ENCODE results near the gene CCHCR1. TPM values are rescaled to one million over a fixed set of nuclear protein-coding genes. Genes with fewer than 3 reads are reported as not detected.
"Not testable (repeated sequence)": the region's sequence is repeated elsewhere in the genome, so short reads cannot be mapped to it uniquely, and the experiment has no call there.

CCHCR1 gene
- total RNA-seq, 1 experiment from 2014 or later: 43.2 TPM

DNA sequence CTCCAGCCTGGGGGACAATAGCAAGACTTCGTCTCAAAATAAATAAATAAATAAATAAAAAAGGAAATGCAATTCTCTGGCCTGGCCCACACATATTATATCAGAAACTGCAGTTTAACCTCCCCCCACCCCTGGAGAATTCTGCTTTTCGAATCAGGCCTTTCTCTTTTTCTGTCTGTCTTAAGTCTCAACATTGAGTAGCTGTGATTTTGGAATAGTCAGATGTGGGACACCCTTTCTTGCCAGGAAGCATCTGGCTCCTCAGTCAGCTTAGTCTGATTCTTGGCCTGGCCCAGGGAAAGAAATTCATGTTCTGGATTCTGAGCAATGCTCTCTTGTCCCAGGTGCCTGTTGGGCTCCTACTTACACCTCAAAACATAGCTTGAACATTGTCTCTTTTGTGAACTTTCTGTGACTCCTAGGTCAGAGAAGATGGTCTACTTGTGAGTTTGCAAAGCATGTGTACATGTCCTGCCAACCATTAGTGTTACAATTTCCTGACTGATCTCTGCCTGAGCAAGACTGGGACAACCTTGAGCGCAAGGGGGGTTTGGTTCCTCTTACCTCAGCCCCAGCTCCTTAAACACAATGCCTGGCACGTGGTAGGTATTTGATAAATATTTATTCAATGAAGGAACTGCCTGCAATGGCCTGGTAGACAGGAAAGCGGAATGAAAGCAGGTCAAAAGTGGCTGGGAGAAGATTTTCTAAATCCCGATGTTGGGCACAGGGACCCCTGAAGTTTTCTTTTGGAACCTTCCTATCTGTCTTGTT is 36.6 kb upstream of the CCHCR1 start:
- Histone ChIP-seq H3K4me1 (no peaks in the 10 kb centered on the region), H3K4me3 (ENCODE audit: low read depth, low read length) (no peak overlapping the region), H3K27me3 (replicated peaks; ENCODE audit: control insufficient read depth, insufficient read depth, low read length) (no peaks in the 10 kb centered on the region), H3K9me3 (no peaks in the 10 kb centered on the region), H3K36me3 (ENCODE audit: control insufficient read depth, insufficient read depth, low read length) (no peaks in the 10 kb centered on the region)
- no peaks in the 10 kb centered on the region for H3K4me1 Mint-ChIP-seq (ENCODE audit: low read depth, unreplicated experiment)
- DNase-seq: no peak
- H3K4me3 Mint-ChIP-seq (ENCODE audit: unreplicated experiment): no peak overlapping the region
- intact Hi-C loops (cut with micrococcal nuclease; ENCODE audit: unreplicated experiment): no loop called here
- no peaks in the 10 kb centered on the region for H3K27me3 Mint-ChIP-seq (ENCODE audit: insufficient read depth, unreplicated experiment)
- ChIA-PET CTCF (interaction anchor here (1.0 kb wide), 1 partner anchor 36 kb away, joined by 3 read pairs; the partner anchor contains the start of gene TCF19), POLR2A (no interaction called here)
- H3K9me3 Mint-ChIP-seq (ENCODE audit: unreplicated experiment): no peaks in the 10 kb centered on the region
- no peak overlapping the region for H3K27ac Mint-ChIP-seq (ENCODE audit: unreplicated experiment)
- BruUV-seq (replicated peaks): no TSS peak
- no peaks in the 10 kb centered on the region for H3K36me3 Mint-ChIP-seq (ENCODE audit: insufficient read depth, unreplicated experiment)
- TF ChIP-seq, protein P1, sequence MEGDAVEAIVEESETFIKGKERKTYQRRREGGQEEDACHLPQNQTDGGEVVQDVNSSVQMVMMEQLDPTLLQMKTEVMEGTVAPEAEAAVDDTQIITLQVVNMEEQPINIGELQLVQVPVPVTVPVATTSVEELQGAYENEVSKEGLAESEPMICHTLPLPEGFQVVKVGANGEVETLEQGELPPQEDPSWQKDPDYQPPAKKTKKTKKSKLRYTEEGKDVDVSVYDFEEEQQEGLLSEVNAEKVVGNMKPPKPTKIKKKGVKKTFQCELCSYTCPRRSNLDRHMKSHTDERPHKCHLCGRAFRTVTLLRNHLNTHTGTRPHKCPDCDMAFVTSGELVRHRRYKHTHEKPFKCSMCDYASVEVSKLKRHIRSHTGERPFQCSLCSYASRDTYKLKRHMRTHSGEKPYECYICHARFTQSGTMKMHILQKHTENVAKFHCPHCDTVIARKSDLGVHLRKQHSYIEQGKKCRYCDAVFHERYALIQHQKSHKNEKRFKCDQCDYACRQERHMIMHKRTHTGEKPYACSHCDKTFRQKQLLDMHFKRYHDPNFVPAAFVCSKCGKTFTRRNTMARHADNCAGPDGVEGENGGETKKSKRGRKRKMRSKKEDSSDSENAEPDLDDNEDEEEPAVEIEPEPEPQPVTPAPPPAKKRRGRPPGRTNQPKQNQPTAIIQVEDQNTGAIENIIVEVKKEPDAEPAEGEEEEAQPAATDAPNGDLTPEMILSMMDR (IDR thresholded peaks at IDR 0.05; ENCODE audit: insufficient read depth in 1 of 2, low read depth in 1 of 2, low read length in 1 of 2, severe bottlenecking in 1 of 2, unreplicated experiment in 1 of 2): no peak

DNA sequence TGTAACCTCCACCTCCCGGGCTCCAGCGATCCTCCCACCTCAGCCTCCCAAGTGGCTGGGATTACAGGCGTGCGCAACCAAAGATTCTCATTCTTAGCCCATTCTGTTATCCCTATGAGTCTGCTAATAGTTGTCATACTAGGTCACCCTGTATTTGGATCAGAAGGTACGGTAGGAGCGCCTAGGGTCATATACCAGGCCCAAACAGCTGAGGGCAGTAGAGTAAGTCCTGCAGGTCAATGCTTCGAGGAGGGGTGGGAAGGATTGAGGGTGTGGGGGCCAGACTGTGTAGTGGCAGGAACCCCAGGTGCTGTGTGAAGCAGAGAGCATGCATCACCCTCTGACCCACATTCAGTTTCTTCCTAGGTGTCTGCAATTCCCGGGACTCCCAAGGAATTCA is 35.6 kb upstream of the CCHCR1 start:
- H3K9me3 ChIP-seq: no peaks in the 10 kb centered on the region
- H3K4me3 ChIP-seq (ENCODE audit: low read depth, low read length): no peak overlapping the region
- no TSS peak for BruUV-seq (replicated peaks)
- no peak overlapping the region for H3K4me3 Mint-ChIP-seq (ENCODE audit: unreplicated experiment)
- DNase-seq: no peak
- H3K27ac Mint-ChIP-seq (ENCODE audit: unreplicated experiment): no peak overlapping the region
- H3K36me3 ChIP-seq (ENCODE audit: control insufficient read depth, insufficient read depth, low read length): no peaks in the 10 kb centered on the region
- TF ChIP-seq, protein P1 (IDR thresholded peaks at IDR 0.05; ENCODE audit: insufficient read depth in 1 of 2, low read depth in 1 of 2, low read length in 1 of 2, severe bottlenecking in 1 of 2, unreplicated experiment in 1 of 2): no peak
- no peaks in the 10 kb centered on the region for H3K4me1 ChIP-seq
- ChIA-PET POLR2A (no interaction called here), CTCF (interaction anchor here (0.6 to 1.9 kb wide), 3 partner anchors 56 to 105 kb away, joined by 5 to 15 read pairs (median 12); no protein-coding TSS in a partner anchor)
- no peaks in the 10 kb centered on the region for H3K4me1 Mint-ChIP-seq (ENCODE audit: low read depth, unreplicated experiment)
- H3K36me3 Mint-ChIP-seq (ENCODE audit: insufficient read depth, unreplicated experiment): no peaks in the 10 kb centered on the region
- H3K27me3 ChIP-seq (replicated peaks; ENCODE audit: control insufficient read depth, insufficient read depth, low read length): no peaks in the 10 kb centered on the region
- H3K9me3 Mint-ChIP-seq (ENCODE audit: unreplicated experiment): no peaks in the 10 kb centered on the region
- intact Hi-C loops (cut with micrococcal nuclease; ENCODE audit: unreplicated experiment): no loop called here
- no peaks in the 10 kb centered on the region for H3K27me3 Mint-ChIP-seq (ENCODE audit: insufficient read depth, unreplicated experiment)

DNA sequence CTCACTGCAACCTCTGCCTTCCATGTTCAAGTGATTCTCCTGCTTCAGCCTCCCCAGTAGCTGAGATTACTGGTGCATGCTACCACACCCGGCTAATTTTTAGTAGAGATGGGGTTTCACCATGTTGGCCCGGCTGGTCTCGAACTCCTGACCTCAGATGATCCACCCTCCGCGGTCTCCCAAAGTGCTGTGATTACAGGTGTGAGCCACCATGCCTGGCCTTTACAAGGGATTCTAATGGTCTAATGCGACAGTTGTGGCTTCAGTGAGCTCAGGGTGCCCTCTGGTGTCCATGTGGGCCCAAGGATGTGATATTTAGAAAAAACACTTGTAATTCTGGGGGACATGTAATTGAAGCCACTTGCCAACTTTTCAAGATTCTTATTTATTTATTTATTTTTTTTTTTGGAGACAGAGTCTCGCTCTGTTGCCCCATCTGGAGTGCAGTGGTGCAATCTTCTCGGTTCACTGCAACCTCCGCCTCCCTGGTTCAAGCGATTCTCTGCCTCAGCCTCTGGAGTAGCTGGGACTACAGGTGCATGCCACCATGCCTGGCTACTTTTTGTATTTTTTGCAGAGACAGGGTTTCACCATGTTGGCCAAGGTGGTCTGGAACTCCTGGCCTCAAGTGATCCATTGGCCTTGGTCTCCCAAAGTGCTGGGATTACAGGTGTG is 35.0 kb upstream of the CCHCR1 start:
- not testable (repeated sequence) for H3K27me3 Mint-ChIP-seq (ENCODE audit: insufficient read depth, unreplicated experiment); H3K4me3 Mint-ChIP-seq (ENCODE audit: unreplicated experiment); H3K27ac Mint-ChIP-seq (ENCODE audit: unreplicated experiment); H3K9me3 Mint-ChIP-seq (ENCODE audit: unreplicated experiment); H3K36me3 Mint-ChIP-seq (ENCODE audit: insufficient read depth, unreplicated experiment); H3K27me3 ChIP-seq (replicated peaks; ENCODE audit: control insufficient read depth, insufficient read depth, low read length); H3K4me1 Mint-ChIP-seq (ENCODE audit: low read depth, unreplicated experiment); H3K36me3 ChIP-seq (ENCODE audit: control insufficient read depth, insufficient read depth, low read length); H3K4me3 ChIP-seq (ENCODE audit: low read depth, low read length); H3K4me1 ChIP-seq; BruUV-seq (replicated peaks); H3K9me3 ChIP-seq
- POLR2A ChIA-PET: interaction anchor here (0.6 to 0.7 kb wide), 3 partner anchors 11 to 199 kb away, joined by 3 to 7 read pairs (median 4); no protein-coding TSS in a partner anchor
- CTCF ChIA-PET: interaction anchor here (0.6 to 1.9 kb wide), 13 partner anchors 34 to 285 kb away, joined by 3 to 15 read pairs (median 5); partner anchors contain the start of genes TCF19 and VARS2
- DNase-seq: peak; percentile 76 to 78
- TF ChIP-seq, protein P1 (IDR thresholded peaks at IDR 0.05; ENCODE audit: insufficient read depth in 1 of 2, low read depth in 1 of 2, low read length in 1 of 2, severe bottlenecking in 1 of 2, unreplicated experiment in 1 of 2): peak; percentile 59 to 74
- intact Hi-C loops (cut with micrococcal nuclease; ENCODE audit: unreplicated experiment): loop anchor here (1.0 kb wide), 1 partner anchor 55 kb away; no protein-coding TSS in a partner anchor
